ENCODE data around the gene RIPPLY3.
"Not testable (repeated sequence)": the region's sequence is repeated elsewhere in the genome, so short reads cannot be mapped to it uniquely, and the experiment has no call there.

RIPPLY3 gene

DNA sequence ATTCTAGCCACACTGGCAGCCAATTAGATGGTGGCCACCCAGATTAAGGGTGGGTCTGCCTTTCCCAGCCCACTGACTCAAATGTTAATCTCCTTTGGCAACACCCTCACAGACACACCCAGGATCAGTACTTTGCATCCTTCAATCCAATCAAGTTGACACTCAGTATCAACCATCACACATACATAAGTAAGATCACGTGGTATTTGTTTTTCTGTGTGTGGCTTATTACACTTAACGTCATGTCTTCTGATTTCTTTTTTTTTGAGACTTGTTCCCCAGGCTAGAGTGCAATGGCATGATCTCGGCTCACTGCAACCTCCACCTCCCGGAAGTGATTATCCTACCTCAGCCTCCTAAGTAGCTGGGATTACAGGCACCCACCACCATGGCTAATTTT is 27.9 kb downstream of the RIPPLY3 start:
- not testable (repeated sequence) for H3K27me3 ChIP-seq (ENCODE audit: control insufficient read depth in 1 of 2, insufficient read depth in 2 of 2, low read length in 2 of 2); H3K36me3 ChIP-seq (ENCODE audit: insufficient read depth, low read length); H3K27ac ChIP-seq (ENCODE audit: low read depth, low read length); H3K9ac ChIP-seq (ENCODE audit: low read length); H3K4me3 ChIP-seq (ENCODE audit: low read depth in 1 of 2, low read length in 2 of 2); H3K9me3 ChIP-seq (ENCODE audit: low read length); H3K4me1 ChIP-seq (ENCODE audit: insufficient read depth, low read length)

DNA sequence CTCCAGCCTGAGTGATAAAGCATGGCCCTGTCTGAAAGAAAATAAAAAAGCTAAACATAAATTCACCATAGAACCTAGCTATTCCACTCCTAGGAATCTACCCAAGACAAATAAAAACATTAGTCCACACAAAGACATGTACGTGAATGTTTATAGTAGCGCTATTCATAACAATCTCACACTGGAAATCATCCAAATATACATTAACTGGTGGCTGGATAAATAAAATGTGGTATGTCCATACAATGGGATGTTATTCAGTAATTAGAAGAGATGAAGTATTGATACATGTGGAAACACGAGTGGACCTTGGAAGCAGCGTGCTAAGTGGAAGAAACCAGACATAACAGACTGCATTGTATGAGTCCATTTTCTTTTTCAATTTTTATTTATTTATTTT is 29.7 kb downstream of the RIPPLY3 start:
- Histone ChIP-seq H3K4me3 (ENCODE audit: low read depth in 1 of 2, low read length in 2 of 2) (no peak overlapping the region), H3K4me1 (ENCODE audit: insufficient read depth, low read length) (peaks cover 4% of the 10 kb centered on the region), H3K27ac (ENCODE audit: low read depth, low read length) (no peak overlapping the region), H3K27me3 (ENCODE audit: control insufficient read depth in 1 of 2, insufficient read depth in 2 of 2, low read length in 2 of 2) (no peaks in the 10 kb centered on the region), H3K36me3 (ENCODE audit: insufficient read depth, low read length) (no peaks in the 10 kb centered on the region), H3K9me3 (ENCODE audit: low read length) (no peaks in the 10 kb centered on the region), H3K9ac (ENCODE audit: low read length) (no peak overlapping the region)

DNA sequence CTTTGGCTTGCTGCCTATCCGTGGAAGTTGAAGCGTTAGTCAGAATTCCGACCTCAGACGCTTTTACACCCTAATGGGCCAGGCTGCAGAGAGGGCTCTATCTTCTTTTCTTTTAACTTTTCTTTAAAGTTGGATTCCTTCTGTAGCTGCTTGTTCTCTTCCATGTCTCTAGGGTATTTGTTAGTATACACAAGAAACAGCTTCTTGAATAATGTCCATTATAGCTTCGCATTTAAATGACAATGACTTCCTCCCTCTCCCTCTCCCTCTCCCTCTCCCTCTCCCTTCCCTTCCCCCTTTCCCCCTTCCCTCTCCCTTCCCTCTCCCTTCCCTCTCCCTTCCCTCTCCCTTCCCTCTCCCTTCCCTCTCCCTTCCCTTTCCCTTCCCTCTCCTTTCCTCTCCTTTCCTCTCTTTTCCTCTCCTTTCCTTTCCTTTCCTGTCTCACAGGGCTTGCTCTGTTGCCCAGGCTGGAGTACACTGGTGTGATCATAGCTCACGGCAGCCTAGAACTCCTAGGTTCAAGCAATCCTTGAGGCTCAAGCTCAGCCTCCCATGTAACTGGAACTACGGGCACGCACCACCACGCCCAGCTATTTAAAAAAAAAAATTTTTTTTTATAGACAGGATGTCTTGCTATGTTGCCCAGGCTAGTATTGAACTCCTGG is 33.0 kb downstream of the RIPPLY3 start:
- no peaks in the 10 kb centered on the region for H3K9me3 ChIP-seq (ENCODE audit: low read length)
- no peak overlapping the region for H3K4me3 ChIP-seq (ENCODE audit: low read depth in 1 of 2, low read length in 2 of 2)
- no peak overlapping the region for H3K27ac ChIP-seq (ENCODE audit: low read depth, low read length)
- no peaks in the 10 kb centered on the region for H3K36me3 ChIP-seq (ENCODE audit: insufficient read depth, low read length)
- H3K4me1 ChIP-seq (ENCODE audit: insufficient read depth, low read length): no peaks in the 10 kb centered on the region
- H3K27me3 ChIP-seq (ENCODE audit: control insufficient read depth in 1 of 2, insufficient read depth in 2 of 2, low read length in 2 of 2): no peaks in the 10 kb centered on the region
- no peak overlapping the region for H3K9ac ChIP-seq (ENCODE audit: low read length)

DNA sequence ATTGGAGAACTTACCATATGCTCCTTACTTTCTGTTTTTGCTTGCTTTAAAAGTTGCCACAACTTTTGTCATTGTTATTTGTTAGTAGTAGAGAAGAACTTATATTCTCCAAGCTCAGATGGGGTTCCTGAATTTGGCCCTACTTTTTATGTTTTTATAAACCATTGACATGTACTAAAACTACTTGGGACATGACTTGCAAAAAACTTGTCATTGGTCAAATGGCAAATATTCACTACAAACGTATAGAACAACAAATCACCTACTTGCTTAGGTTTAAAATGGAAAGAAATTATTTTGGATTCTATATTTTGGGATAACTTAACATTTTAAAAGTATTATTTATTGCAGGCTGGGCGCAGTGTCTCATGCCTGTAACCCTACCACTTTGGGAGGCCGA is 33.7 kb downstream of the RIPPLY3 start:
- no peaks in the 10 kb centered on the region for H3K27me3 ChIP-seq (ENCODE audit: control insufficient read depth in 1 of 2, insufficient read depth in 2 of 2, low read length in 2 of 2)
- no peak overlapping the region for H3K27ac ChIP-seq (ENCODE audit: low read depth, low read length)
- H3K36me3 ChIP-seq (ENCODE audit: insufficient read depth, low read length): no peaks in the 10 kb centered on the region
- H3K9me3 ChIP-seq (ENCODE audit: low read length): no peaks in the 10 kb centered on the region
- H3K4me3 ChIP-seq (ENCODE audit: low read depth in 1 of 2, low read length in 2 of 2): no peak overlapping the region
- H3K4me1 ChIP-seq (ENCODE audit: insufficient read depth, low read length): no peaks in the 10 kb centered on the region
- no peak overlapping the region for H3K9ac ChIP-seq (ENCODE audit: low read length)

DNA sequence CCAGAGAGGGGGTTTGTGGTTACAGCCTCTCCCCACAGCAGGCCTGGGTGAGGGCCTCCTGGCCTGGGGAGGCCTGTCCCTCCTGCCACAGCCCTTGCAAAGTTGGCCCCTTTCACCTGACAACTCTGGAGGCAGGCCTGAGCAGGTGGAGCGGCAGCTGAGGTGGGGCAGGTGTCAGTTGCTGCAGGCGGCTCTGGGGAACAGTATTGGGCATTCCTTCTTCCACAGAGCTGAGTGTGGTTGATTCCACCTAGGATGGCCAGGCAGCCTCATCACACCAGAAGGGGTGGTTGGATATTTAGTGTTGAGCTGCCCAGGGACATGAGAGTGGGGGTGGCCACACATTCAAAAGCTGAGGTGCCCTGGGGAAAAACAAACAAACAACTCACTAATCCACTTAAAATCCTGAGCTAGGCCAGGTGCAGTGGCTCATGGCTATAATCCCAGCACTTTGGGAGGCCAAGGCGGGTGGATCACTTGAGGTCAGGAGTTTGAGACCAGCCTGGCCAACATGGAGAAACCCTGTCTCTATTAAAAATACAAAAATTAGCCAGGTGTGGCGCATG is 35.3 kb downstream of the RIPPLY3 start:
- Histone ChIP-seq H3K36me3 (ENCODE audit: insufficient read depth, low read length) (no peaks in the 10 kb centered on the region), H3K27me3 (ENCODE audit: control insufficient read depth in 1 of 2, insufficient read depth in 2 of 2, low read length in 2 of 2) (no peaks in the 10 kb centered on the region), H3K4me1 (ENCODE audit: insufficient read depth, low read length) (no peaks in the 10 kb centered on the region), H3K27ac (ENCODE audit: low read depth, low read length) (no peak overlapping the region), H3K9me3 (ENCODE audit: low read length) (no peaks in the 10 kb centered on the region), H3K9ac (ENCODE audit: low read length) (no peak overlapping the region), H3K4me3 (ENCODE audit: low read depth in 1 of 2, low read length in 2 of 2) (no peak overlapping the region)

DNA sequence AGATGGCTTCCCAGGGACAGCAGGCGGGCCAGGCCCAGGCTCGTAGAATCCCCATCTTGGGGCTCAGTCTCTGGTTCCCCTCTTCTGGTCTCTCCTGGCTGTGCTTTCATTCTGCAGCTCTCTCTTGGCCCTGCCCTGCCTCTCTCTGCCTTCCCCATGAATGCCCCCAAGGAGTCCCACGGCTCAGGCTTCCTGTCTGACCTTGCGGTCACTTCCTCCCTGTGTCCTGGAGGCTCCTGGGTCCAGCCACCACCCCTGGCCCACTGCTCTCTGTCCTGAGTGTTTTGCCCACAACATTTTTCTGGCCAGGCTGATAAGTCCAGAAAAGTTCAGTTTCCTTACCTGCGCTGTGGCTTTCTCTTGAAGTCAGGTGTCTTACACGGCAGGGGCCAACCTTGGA is 37.3 kb downstream of the RIPPLY3 start:
- no peak overlapping the region for H3K27ac ChIP-seq (ENCODE audit: low read depth, low read length)
- H3K27me3 ChIP-seq (ENCODE audit: control insufficient read depth in 1 of 2, insufficient read depth in 2 of 2, low read length in 2 of 2): no peaks in the 10 kb centered on the region
- no peaks in the 10 kb centered on the region for H3K4me1 ChIP-seq (ENCODE audit: insufficient read depth, low read length)
- H3K36me3 ChIP-seq (ENCODE audit: insufficient read depth, low read length): no peaks in the 10 kb centered on the region
- no peaks in the 10 kb centered on the region for H3K9me3 ChIP-seq (ENCODE audit: low read length)
- H3K9ac ChIP-seq (ENCODE audit: low read length): no peak overlapping the region
- no peak overlapping the region for H3K4me3 ChIP-seq (ENCODE audit: low read depth in 1 of 2, low read length in 2 of 2)

DNA sequence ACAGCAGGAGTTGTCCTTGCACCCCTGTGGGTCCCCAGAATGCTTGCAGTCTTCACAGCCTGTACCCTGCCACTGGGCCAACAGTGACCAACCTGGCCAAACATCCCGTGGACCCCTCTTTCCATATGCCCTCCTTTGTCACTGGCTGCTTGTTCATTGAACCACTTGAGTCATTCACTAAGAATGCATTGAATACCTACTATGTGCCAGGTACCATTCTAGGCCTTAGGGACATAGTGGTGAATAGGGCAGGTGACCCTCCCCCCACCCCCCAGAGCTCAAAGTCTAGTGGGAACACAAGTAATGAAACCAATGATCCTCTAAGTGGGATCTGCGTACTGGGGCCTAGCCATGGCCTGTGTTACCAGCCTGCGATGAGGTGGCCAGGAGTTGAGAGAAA is 38.1 kb downstream of the RIPPLY3 start:
- H3K4me3 ChIP-seq (ENCODE audit: low read depth in 1 of 2, low read length in 2 of 2): no peak overlapping the region
- no peaks in the 10 kb centered on the region for H3K9me3 ChIP-seq (ENCODE audit: low read length)
- no peaks in the 10 kb centered on the region for H3K27me3 ChIP-seq (ENCODE audit: control insufficient read depth in 1 of 2, insufficient read depth in 2 of 2, low read length in 2 of 2)
- H3K4me1 ChIP-seq (ENCODE audit: insufficient read depth, low read length): no peaks in the 10 kb centered on the region
- H3K27ac ChIP-seq (ENCODE audit: low read depth, low read length): no peak overlapping the region
- H3K9ac ChIP-seq (ENCODE audit: low read length): no peak overlapping the region
- H3K36me3 ChIP-seq (ENCODE audit: insufficient read depth, low read length): no peaks in the 10 kb centered on the region

DNA sequence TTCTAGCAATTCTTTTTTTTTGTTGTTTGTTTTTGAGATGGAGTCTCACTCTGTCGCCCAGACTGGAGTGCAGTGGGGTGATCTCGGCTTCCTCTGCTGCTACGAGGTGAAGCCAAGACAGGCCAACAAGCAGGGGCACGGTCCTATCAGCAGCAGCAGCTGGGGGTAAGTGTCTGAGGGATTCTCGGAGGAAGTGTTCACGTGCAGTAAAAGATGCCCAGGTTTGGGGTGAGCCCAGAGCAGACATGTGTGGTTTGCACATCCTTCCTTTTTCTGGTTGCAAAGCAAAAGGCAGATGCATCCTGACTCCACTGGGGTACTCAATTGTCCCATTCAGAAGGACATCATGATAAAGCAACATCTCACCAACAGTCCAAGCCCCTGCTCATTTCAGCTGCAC is 38.6 kb downstream of the RIPPLY3 start:
- no peak overlapping the region for H3K27ac ChIP-seq (ENCODE audit: low read depth, low read length)
- no peaks in the 10 kb centered on the region for H3K36me3 ChIP-seq (ENCODE audit: insufficient read depth, low read length)
- H3K9me3 ChIP-seq (ENCODE audit: low read length): no peaks in the 10 kb centered on the region
- H3K27me3 ChIP-seq (ENCODE audit: control insufficient read depth in 1 of 2, insufficient read depth in 2 of 2, low read length in 2 of 2): no peaks in the 10 kb centered on the region
- no peak overlapping the region for H3K9ac ChIP-seq (ENCODE audit: low read length)
- H3K4me1 ChIP-seq (ENCODE audit: insufficient read depth, low read length): no peaks in the 10 kb centered on the region
- no peak overlapping the region for H3K4me3 ChIP-seq (ENCODE audit: low read depth in 1 of 2, low read length in 2 of 2)

DNA sequence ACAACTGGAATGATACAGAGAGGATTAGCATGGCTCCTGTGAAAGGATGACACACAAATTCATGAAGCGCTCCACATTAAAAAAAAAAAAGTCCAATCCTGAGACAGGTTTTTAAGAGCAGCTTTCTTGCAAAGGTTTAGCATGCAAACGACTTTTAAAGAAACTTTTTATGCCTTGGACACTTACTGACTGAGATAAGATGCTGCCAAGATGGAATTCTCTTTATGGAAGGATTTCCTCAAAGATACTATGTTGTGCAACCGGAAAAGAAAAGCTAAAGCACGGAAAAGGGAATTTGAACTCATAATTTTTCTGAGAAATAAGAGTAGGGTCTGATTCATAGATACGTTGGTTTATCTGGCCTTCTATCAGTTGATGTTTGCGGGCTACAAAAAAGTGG is 39.1 kb downstream of the RIPPLY3 start:
- no peaks in the 10 kb centered on the region for H3K9me3 ChIP-seq (ENCODE audit: low read length)
- H3K27ac ChIP-seq (ENCODE audit: low read depth, low read length): no peak overlapping the region
- H3K4me1 ChIP-seq (ENCODE audit: insufficient read depth, low read length): no peaks in the 10 kb centered on the region
- no peaks in the 10 kb centered on the region for H3K36me3 ChIP-seq (ENCODE audit: insufficient read depth, low read length)
- no peaks in the 10 kb centered on the region for H3K27me3 ChIP-seq (ENCODE audit: control insufficient read depth in 1 of 2, insufficient read depth in 2 of 2, low read length in 2 of 2)
- no peak overlapping the region for H3K4me3 ChIP-seq (ENCODE audit: low read depth in 1 of 2, low read length in 2 of 2)
- no peak overlapping the region for H3K9ac ChIP-seq (ENCODE audit: low read length)

DNA sequence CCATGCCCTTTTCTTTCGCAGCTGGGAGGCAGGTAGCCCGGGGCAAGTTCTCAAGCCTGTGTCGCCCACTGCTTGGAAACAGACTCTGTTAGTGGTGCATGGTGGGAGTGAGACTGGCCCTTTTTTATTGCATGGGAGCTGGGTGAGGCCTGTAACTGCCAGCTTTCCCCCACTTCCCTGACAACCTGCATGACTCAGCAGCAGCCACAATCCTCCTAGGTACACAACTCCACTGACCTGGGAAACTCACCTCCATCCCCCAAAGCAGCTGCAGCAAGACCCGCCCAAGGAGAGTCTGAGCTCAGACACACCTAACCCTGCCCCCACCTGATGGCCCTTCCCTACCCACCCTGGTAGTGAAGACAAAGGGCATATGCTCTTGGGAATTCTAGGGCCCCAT is 40.6 kb downstream of the RIPPLY3 start:
- H3K4me3 ChIP-seq (ENCODE audit: low read depth in 1 of 2, low read length in 2 of 2): no peak overlapping the region
- no peak overlapping the region for H3K27ac ChIP-seq (ENCODE audit: low read depth, low read length)
- H3K9ac ChIP-seq (ENCODE audit: low read length): no peak overlapping the region
- no peaks in the 10 kb centered on the region for H3K36me3 ChIP-seq (ENCODE audit: insufficient read depth, low read length)
- no peaks in the 10 kb centered on the region for H3K4me1 ChIP-seq (ENCODE audit: insufficient read depth, low read length)
- no peaks in the 10 kb centered on the region for H3K27me3 ChIP-seq (ENCODE audit: control insufficient read depth in 1 of 2, insufficient read depth in 2 of 2, low read length in 2 of 2)
- no peaks in the 10 kb centered on the region for H3K9me3 ChIP-seq (ENCODE audit: low read length)

DNA sequence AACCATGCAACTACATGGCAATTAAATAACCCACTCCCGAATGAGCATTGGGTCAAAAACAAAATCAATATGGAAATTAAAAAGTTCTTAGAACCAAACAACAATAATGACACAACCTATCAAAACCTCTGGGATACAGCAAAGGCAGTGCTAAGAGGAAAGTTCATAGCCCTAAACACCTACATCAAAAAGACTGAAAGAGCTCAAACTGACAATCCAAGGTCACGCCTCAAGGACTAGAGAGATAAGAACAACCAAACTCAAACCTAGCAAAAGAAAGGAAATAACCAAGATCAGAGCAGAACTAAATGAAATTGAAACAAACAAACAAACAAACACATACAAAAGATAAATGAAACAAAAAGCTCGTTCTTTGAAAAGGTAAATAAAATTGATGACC is 43.2 kb downstream of the RIPPLY3 start:
- H3K27me3 ChIP-seq (ENCODE audit: control insufficient read depth in 1 of 2, insufficient read depth in 2 of 2, low read length in 2 of 2); H3K4me1 ChIP-seq (ENCODE audit: insufficient read depth, low read length); H3K4me3 ChIP-seq (ENCODE audit: low read depth in 1 of 2, low read length in 2 of 2); H3K36me3 ChIP-seq (ENCODE audit: insufficient read depth, low read length); H3K9ac ChIP-seq (ENCODE audit: low read length); H3K27ac ChIP-seq (ENCODE audit: low read depth, low read length); H3K9me3 ChIP-seq (ENCODE audit: low read length): not testable (repeated sequence)

DNA sequence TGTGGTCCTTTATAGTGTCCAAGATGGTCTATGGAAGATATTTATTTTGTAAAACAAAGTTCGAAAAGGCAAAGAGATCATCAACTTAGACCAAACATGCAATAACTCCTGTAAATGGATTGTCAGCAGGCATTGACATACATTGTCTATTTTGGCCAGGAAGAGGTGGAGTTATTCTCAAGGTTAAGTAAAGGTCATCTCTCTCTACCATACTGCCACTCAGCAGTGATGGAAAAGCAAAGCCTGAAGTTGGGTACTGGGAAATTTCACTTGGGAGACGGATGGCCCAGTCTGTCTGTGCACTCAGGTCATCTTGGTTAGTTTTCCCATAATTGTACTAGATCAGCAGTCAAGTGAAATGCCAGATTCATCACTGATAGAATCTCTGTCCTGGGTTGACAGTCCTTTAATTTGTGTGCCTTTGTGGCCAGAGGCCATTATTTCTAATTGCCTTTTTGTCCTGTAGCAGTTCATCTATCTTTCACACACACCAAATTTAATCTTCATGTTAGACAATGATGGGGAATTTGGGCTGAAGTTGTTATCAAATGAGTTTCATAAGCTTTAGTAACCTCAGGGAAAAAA is 48.9 kb downstream of the RIPPLY3 start:
- H3K36me3 ChIP-seq (ENCODE audit: insufficient read depth, low read length): no peaks in the 10 kb centered on the region
- no peaks in the 10 kb centered on the region for H3K9me3 ChIP-seq (ENCODE audit: low read length)
- no peak overlapping the region for H3K4me3 ChIP-seq (ENCODE audit: low read depth in 1 of 2, low read length in 2 of 2)
- no peak overlapping the region for H3K27ac ChIP-seq (ENCODE audit: low read depth, low read length)
- H3K9ac ChIP-seq (ENCODE audit: low read length): no peak overlapping the region
- no peaks in the 10 kb centered on the region for H3K27me3 ChIP-seq (ENCODE audit: control insufficient read depth in 1 of 2, insufficient read depth in 2 of 2, low read length in 2 of 2)
- H3K4me1 ChIP-seq (ENCODE audit: insufficient read depth, low read length): peaks cover under 1% of the 10 kb centered on the region

Data from muscle layer of colon (tissue), 2 donors.